ENCODE data around the gene FBXO21.
A peak's percentile ranks its signal among the peaks of the same experiment; 100 is the strongest.

DNA sequence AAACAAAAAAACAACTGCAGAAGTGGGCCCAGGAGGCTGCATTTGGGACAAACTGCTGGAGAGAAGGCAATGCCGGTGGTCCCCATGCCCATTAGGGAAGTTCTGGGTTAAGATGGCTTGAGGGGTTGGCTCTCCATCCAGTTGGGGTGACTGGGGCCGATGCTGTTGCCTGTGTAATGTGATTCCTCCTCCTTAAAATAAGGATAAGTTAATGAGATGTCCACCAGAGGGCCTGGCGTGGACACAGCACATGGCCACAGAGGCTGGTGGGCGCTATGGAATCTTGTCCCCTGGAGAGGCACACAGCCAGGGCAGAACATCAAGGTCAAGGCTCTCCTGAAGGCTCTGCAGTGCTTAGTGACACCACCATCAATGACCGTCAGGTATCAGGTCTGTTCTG, 90.0 kb downstream of the FBXO21 start:
- TF ChIP-seq, protein P1, sequence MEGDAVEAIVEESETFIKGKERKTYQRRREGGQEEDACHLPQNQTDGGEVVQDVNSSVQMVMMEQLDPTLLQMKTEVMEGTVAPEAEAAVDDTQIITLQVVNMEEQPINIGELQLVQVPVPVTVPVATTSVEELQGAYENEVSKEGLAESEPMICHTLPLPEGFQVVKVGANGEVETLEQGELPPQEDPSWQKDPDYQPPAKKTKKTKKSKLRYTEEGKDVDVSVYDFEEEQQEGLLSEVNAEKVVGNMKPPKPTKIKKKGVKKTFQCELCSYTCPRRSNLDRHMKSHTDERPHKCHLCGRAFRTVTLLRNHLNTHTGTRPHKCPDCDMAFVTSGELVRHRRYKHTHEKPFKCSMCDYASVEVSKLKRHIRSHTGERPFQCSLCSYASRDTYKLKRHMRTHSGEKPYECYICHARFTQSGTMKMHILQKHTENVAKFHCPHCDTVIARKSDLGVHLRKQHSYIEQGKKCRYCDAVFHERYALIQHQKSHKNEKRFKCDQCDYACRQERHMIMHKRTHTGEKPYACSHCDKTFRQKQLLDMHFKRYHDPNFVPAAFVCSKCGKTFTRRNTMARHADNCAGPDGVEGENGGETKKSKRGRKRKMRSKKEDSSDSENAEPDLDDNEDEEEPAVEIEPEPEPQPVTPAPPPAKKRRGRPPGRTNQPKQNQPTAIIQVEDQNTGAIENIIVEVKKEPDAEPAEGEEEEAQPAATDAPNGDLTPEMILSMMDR (conservative IDR thresholded peaks at IDR 0.05) = peak; percentile 47
- TF ChIP-seq EZH2 (IDR thresholded peaks at IDR 0.05; ENCODE audit: low read depth) = no peak

Measured in PC-9 (cell line).